Measurements from ENCODE around the gene SLC44A5. TPM values are rescaled to one million over a fixed set of nuclear protein-coding genes. Genes with fewer than 3 reads are reported as not detected.

SLC44A5 gene
- total RNA-seq, 1 donor from 2014 or later: 0.21 TPM

DNA sequence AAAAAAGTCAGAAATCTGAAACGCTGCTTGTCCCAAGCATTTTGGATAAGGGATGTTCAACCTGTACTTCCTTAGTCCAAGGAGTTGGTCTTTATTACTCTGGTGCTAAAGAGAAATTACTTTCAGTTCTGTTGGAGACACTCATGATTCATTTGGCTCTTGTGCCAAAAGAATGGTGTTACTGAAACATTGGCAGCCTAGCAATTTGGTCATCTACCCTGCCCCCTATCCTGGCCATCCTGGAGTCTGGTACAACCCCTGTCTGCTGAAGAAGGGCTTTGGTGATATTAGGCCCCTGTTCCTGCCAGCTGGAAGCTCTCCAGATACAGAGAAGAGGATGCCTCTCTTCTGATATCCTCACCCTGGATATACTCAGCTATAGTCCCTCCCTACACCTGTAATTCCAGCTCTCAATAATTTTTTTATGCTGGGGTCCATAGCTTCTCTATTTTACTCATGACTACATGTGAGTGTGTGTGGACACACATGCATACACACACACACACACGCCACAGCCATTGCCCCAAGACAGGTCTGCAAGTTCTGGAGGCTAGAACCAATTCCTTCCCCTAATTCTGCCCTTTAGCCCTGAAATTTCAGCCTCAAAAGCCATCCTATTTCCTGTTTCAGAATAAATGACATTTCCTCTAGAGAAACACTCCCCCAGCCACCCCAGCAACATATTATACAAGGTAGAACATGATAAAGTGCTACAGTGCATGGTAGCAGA lies 436.7 kb downstream of the SLC44A5 start:
- TF ChIP-seq, protein P1, sequence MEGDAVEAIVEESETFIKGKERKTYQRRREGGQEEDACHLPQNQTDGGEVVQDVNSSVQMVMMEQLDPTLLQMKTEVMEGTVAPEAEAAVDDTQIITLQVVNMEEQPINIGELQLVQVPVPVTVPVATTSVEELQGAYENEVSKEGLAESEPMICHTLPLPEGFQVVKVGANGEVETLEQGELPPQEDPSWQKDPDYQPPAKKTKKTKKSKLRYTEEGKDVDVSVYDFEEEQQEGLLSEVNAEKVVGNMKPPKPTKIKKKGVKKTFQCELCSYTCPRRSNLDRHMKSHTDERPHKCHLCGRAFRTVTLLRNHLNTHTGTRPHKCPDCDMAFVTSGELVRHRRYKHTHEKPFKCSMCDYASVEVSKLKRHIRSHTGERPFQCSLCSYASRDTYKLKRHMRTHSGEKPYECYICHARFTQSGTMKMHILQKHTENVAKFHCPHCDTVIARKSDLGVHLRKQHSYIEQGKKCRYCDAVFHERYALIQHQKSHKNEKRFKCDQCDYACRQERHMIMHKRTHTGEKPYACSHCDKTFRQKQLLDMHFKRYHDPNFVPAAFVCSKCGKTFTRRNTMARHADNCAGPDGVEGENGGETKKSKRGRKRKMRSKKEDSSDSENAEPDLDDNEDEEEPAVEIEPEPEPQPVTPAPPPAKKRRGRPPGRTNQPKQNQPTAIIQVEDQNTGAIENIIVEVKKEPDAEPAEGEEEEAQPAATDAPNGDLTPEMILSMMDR (IDR thresholded peaks at IDR 0.05): no peak
- H3K9me3 Mint-ChIP-seq (ENCODE audit: unreplicated experiment): peaks cover 11% of the 10 kb centered on the region
- H3K4me1 Mint-ChIP-seq (ENCODE audit: unreplicated experiment): no peaks in the 10 kb centered on the region
- H3K36me3 Mint-ChIP-seq (ENCODE audit: unreplicated experiment): no peaks in the 10 kb centered on the region
- no peak for DNase-seq (ENCODE audit: extremely low spot score, unreplicated experiment)
- H3K27ac Mint-ChIP-seq (ENCODE audit: unreplicated experiment): no peak overlapping the region
- no peaks in the 10 kb centered on the region for H3K27me3 Mint-ChIP-seq (ENCODE audit: unreplicated experiment)
- H3K4me3 Mint-ChIP-seq (ENCODE audit: unreplicated experiment): no peak overlapping the region

DNA sequence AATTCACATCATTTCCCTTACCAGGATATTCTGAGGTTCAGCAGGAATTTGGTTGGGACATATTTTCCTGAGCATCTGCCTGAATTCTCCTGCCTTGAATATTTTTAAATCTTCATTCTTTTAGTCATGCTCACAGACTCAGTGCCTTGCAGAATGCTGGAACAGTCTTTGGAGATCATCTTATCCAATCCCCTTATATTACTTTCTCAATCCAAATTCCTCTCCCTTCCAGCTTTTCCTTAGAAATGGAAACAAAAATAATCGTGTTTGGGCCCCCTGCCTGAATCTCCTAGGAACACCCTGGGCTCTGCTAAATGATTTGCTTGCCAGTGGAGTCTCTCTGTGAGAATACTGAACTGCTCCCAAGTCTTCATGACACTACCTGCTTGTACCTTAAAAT lies 438.4 kb downstream of the SLC44A5 start:
- no peak for DNase-seq (ENCODE audit: extremely low spot score, unreplicated experiment)
- Mint-ChIP-seq H3K4me1 (ENCODE audit: unreplicated experiment) (no peaks in the 10 kb centered on the region), H3K36me3 (ENCODE audit: unreplicated experiment) (no peaks in the 10 kb centered on the region), H3K4me3 (ENCODE audit: unreplicated experiment) (no peak overlapping the region), H3K27ac (ENCODE audit: unreplicated experiment) (no peak overlapping the region), H3K9me3 (ENCODE audit: unreplicated experiment) (peaks cover 6% of the 10 kb centered on the region), H3K27me3 (ENCODE audit: unreplicated experiment) (no peaks in the 10 kb centered on the region)
- TF ChIP-seq, protein P1 (IDR thresholded peaks at IDR 0.05): no peak

DNA sequence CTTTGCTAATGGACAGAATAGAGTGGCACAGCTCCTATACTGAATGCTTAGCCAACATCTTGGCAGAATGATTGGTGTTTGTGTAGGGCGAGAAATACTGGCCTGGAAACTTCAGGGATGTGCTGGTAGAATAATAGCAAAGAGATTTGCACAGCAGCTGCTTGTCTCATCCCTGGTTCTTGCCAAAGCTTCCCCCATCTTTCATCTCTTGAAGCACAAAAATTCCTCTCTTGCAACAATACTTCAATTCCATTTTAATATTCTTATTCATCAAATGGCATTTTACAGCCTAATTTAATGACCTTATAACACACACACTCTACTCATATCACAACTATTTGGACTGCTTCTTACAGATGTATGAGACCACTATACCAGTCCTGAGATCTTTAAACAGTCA lies 439.0 kb downstream of the SLC44A5 start:
- H3K4me1 Mint-ChIP-seq (ENCODE audit: unreplicated experiment): no peaks in the 10 kb centered on the region
- DNase-seq (ENCODE audit: extremely low spot score, unreplicated experiment): no peak
- H3K9me3 Mint-ChIP-seq (ENCODE audit: unreplicated experiment): peaks cover 6% of the 10 kb centered on the region
- TF ChIP-seq, protein P1 (IDR thresholded peaks at IDR 0.05): no peak
- H3K27ac Mint-ChIP-seq (ENCODE audit: unreplicated experiment): no peak overlapping the region
- H3K36me3 Mint-ChIP-seq (ENCODE audit: unreplicated experiment): no peaks in the 10 kb centered on the region
- H3K27me3 Mint-ChIP-seq (ENCODE audit: unreplicated experiment): no peaks in the 10 kb centered on the region
- no peak overlapping the region for H3K4me3 Mint-ChIP-seq (ENCODE audit: unreplicated experiment)

DNA sequence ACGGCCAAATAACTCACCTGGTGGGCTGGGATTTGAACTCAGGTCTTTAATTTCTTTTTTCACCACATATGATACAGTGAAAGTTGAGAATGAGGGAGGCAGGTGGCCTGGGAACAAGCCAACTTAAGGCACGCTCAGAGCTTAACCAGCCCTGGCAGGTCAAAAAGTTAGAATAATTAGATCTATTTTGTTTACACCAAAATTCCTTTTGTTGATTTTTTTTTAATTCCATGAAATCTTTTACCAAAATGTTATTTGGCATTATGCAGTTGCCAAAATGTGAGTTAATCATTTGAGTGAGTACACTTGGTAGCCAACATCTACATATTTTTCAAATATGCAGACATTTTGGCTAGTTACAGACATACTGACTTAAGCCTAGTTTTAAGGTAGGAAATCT lies 439.9 kb downstream of the SLC44A5 start:
- no peak overlapping the region for H3K27ac Mint-ChIP-seq (ENCODE audit: unreplicated experiment)
- no peak for DNase-seq (ENCODE audit: extremely low spot score, unreplicated experiment)
- TF ChIP-seq, protein P1 (IDR thresholded peaks at IDR 0.05): no peak
- no peaks in the 10 kb centered on the region for H3K27me3 Mint-ChIP-seq (ENCODE audit: unreplicated experiment)
- H3K9me3 Mint-ChIP-seq (ENCODE audit: unreplicated experiment): peaks cover 6% of the 10 kb centered on the region
- H3K4me3 Mint-ChIP-seq (ENCODE audit: unreplicated experiment): no peak overlapping the region
- H3K4me1 Mint-ChIP-seq (ENCODE audit: unreplicated experiment): no peaks in the 10 kb centered on the region
- H3K36me3 Mint-ChIP-seq (ENCODE audit: unreplicated experiment): no peaks in the 10 kb centered on the region

DNA sequence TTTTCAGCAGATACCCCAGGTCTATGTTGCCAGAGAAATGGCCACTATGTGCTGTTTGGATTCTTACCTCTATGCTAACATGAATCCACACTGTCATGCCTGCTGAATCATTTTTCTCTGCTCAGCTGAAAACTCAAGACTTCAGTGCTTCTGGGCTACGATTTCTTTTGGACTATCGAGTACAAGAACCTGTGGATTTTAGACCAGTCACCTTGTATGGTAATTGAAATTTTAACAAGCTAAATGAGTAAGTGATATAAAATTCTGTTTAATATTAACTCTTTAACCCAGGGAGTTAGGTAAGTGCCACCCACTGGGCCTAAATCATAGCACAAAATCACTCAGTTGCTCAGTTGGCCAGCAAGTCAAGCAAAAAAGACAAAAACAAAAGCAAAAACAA lies 440.9 kb downstream of the SLC44A5 start:
- Mint-ChIP-seq H3K4me3 (ENCODE audit: unreplicated experiment) (no peak overlapping the region), H3K27ac (ENCODE audit: unreplicated experiment) (no peak overlapping the region)
- TF ChIP-seq, protein P1 (IDR thresholded peaks at IDR 0.05): no peak

More for the DNA sequence above, 440.9 kb downstream of the SLC44A5 start:
- no peaks in the 10 kb centered on the region for H3K27me3 Mint-ChIP-seq (ENCODE audit: unreplicated experiment)
- H3K4me1 Mint-ChIP-seq (ENCODE audit: unreplicated experiment): no peaks in the 10 kb centered on the region
- no peaks in the 10 kb centered on the region for H3K36me3 Mint-ChIP-seq (ENCODE audit: unreplicated experiment)
- peaks cover 3% of the 10 kb centered on the region for H3K9me3 Mint-ChIP-seq (ENCODE audit: unreplicated experiment)
- DNase-seq (ENCODE audit: extremely low spot score, unreplicated experiment): no peak
